Lung (tissue), 12 donors: ENCODE results near the gene PHF24. TPM values are rescaled to one million over a fixed set of nuclear protein-coding genes. Genes with fewer than 3 reads are reported as not detected.
"Not testable (repeated sequence)": the region's sequence is repeated elsewhere in the genome, so short reads cannot be mapped to it uniquely, and the experiment has no call there.

Experiments used
- ATAC-seq: fragments of 200-7000 bp; cut with Tn5 transposase; one replicate; pipeline ENCODE4 v1.9.1; 2020; ENCODE audit warnings: moderate number of reproducible peaks; ENCODE audit not compliant: insufficient read depth, low FRiP score
- DNase-seq, 3 donors: peaks; one replicate each; pipeline ENCODE4 v3.0.0-alpha.2; 2013 to 2017
- H3K27ac ChIP-seq, 2 donors: one replicate each; pipeline ENCODE4 v1.5.1; 2013; ENCODE audit warnings: mild to moderate bottlenecking in 2 of 2, moderate library complexity in 2 of 2, control low read depth in 1 of 2, inconsistent platforms in 1 of 2, low read depth in 1 of 2, low read length in 1 of 2
- H3K27me3 ChIP-seq, 3 donors: one replicate each; pipeline ENCODE4 v1.5.1; 2013; ENCODE audit warnings: low read length in 2 of 3; ENCODE audit not compliant: control insufficient read depth in 3 of 3, insufficient read depth in 3 of 3
- H3K36me3 ChIP-seq, 4 donors: one replicate each; pipeline ENCODE4 v1.5.1; 2013; ENCODE audit warnings: low read length in 4 of 4, mild to moderate bottlenecking in 1 of 4, moderate library complexity in 1 of 4; ENCODE audit not compliant: control insufficient read depth in 4 of 4, insufficient read depth in 4 of 4
- H3K4me1 ChIP-seq, 5 donors: one replicate each; pipeline ENCODE4 v1.5.1; 2013; ENCODE audit warnings: low read length in 5 of 5, mild to moderate bottlenecking in 2 of 5, moderate library complexity in 1 of 5; ENCODE audit not compliant: control insufficient read depth in 5 of 5, insufficient read depth in 5 of 5
- H3K4me3 ChIP-seq: one replicate; pipeline ENCODE4 v1.5.1; 2013; ENCODE audit warnings: mild to moderate bottlenecking, control low read depth, moderate library complexity
- H3K9ac ChIP-seq, 2 donors: one replicate each; pipeline ENCODE4 v1.5.1; 2013; ENCODE audit warnings: low read length in 2 of 2, control low read depth in 1 of 2; ENCODE audit not compliant: insufficient read depth in 1 of 2
- H3K9me3 ChIP-seq, 4 donors: one replicate each; pipeline ENCODE4 v1.5.1; 2013; ENCODE audit warnings: low read length in 3 of 4, mild to moderate bottlenecking in 1 of 4, moderate library complexity in 1 of 4; ENCODE audit not compliant: control insufficient read depth in 4 of 4, insufficient read depth in 3 of 4
- CTCF ChIP-seq: IDR thresholded peaks from 2 replicates; pipeline ENCODE4 v1.5.1; 2012; ENCODE audit warnings: mild to moderate bottlenecking; ENCODE audit errors: control extremely low read depth, extremely low read depth
- WGBS, 2 donors: extraction: QIAGEN DNeasy Blood & Tissue Kit; methylation state at CpG; one replicate each; pipeline ENCODE4 v1.1.7; 2013; 5-methylcytosine and 5-hydroxymethylcytosine counted together
- polyA plus RNA-seq, 2 donors: library from polyadenylated mRNA; stranded (reverse); fragments of 200-250 nt; gene quantifications; one replicate each; pipeline ENCODE4 v1.2.1, GENCODE V29; 2013
- total RNA-seq, 2 donors: library from RNA; depleted of rRNA in 1 of 2; stranded (reverse); fragments of >200 nt in 1 of 2; gene quantifications; one replicate each; pipeline ENCODE4 v1.2.1, GENCODE V29; 2014 to 2021
- donor health status: control.
- donor health status: control.
- donor health status: Bipolar disorder and iron deficiency.
- donor health status: healthy.
- donor health status: DM: yes; HTN: yes; CAD: no.

The PHF24 gene
- total and polyA plus RNA-seq, 4 donors: 0.10 to 1.0 (median 0.31) TPM

- DNase-seq (no peak), ATAC-seq (no peak)
- no peak for TF ChIP-seq CTCF
- H3K36me3 ChIP-seq: peaks cover 0 to 3% (median under 1%) of the 10 kb centered on the region in 4 donors
- H3K9ac ChIP-seq: no peak overlapping the region
- no peaks in the 10 kb centered on the region for H3K27me3 ChIP-seq
- H3K27ac ChIP-seq: no peak overlapping the region
- peaks cover 0 to 3% (median 0%) of the 10 kb centered on the region in 5 donors for H3K4me1 ChIP-seq
- H3K4me3 ChIP-seq: no peak overlapping the region
- no peaks in the 10 kb centered on the region for H3K9me3 ChIP-seq
Measured at GRCh38 chr9:35002623-35003022, 44.5 kb downstream of the PHF24 start.

- not testable (repeated sequence) for H3K9me3 ChIP-seq, H3K27me3 ChIP-seq, H3K4me3 ChIP-seq, H3K9ac ChIP-seq, H3K27ac ChIP-seq, DNase-seq, H3K36me3 ChIP-seq, H3K4me1 ChIP-seq, ATAC-seq
- 87 to 91% methylated on average over 14 of the region's 14 CpGs for WGBS, 2 donors
Measured at GRCh38 chr9:35004299-35004698, 46.2 kb downstream of the PHF24 start.

GRCh38 chr9:35010351-35010958, 52.4 kb downstream of the PHF24 start:
- WGBS, 2 donors: 94% methylated on average over 3 of the region's 3 CpGs
- H3K36me3 ChIP-seq: peaks cover 0 to 12% (median 6%) of the 10 kb centered on the region in 4 donors

GRCh38 chr9:35014517-35014916, 56.4 kb downstream of the PHF24 start:
- Histone ChIP-seq H3K4me1 (no peaks in the 10 kb centered on the region), H3K27me3 (no peaks in the 10 kb centered on the region), H3K36me3 (peaks cover 0 to 14% (median 7%) of the 10 kb centered on the region in 4 donors), H3K9ac (no peak overlapping the region), H3K9me3 (peaks cover 0 to 6% (median 2%) of the 10 kb centered on the region in 4 donors), H3K27ac (no peak overlapping the region), H3K4me3 (no peak overlapping the region)
- TF ChIP-seq CTCF: no peak
- no peak for ATAC-seq
- WGBS, 2 donors: 64 to 80% methylated on average over 2 of the region's 2 CpGs
- DNase-seq: no peak

More at GRCh38 chr9:35010351-35010958, 52.4 kb downstream of the PHF24 start:
- no peak overlapping the region for H3K4me3 ChIP-seq
- H3K9ac ChIP-seq: no peak overlapping the region
- peaks cover 0 to 6% (median 2%) of the 10 kb centered on the region in 4 donors for H3K9me3 ChIP-seq
- no peak overlapping the region for H3K27ac ChIP-seq
- ATAC-seq (no peak), DNase-seq (no peak)
- no peak for TF ChIP-seq CTCF
- no peaks in the 10 kb centered on the region for H3K27me3 ChIP-seq
- H3K4me1 ChIP-seq: no peaks in the 10 kb centered on the region

GRCh38 chr9:35023443-35023842, 65.4 kb downstream of the PHF24 start:
- WGBS, 2 donors: 17 to 46% methylated on average over 5 of the region's 5 CpGs

More at GRCh38 chr9:35023443-35023842, 65.4 kb downstream of the PHF24 start:
- peaks cover 0 to 12% (median 0%) of the 10 kb centered on the region in 5 donors for H3K4me1 ChIP-seq
- not testable (repeated sequence) for H3K9me3 ChIP-seq, ATAC-seq, H3K27me3 ChIP-seq, H3K9ac ChIP-seq, DNase-seq, H3K36me3 ChIP-seq, H3K4me3 ChIP-seq, H3K27ac ChIP-seq
